SW480 (cell line): Measurements from ENCODE around the gene TRIM65.
A peak's percentile ranks its signal among the peaks of the same experiment; 100 is the strongest.

Source experiments
- DNase-seq: peaks from one replicate; pipeline ENCODE4 v3.0.0-alpha.2; 2016; ENCODE audit warnings: low spot score

Gene TRIM65

DNA sequence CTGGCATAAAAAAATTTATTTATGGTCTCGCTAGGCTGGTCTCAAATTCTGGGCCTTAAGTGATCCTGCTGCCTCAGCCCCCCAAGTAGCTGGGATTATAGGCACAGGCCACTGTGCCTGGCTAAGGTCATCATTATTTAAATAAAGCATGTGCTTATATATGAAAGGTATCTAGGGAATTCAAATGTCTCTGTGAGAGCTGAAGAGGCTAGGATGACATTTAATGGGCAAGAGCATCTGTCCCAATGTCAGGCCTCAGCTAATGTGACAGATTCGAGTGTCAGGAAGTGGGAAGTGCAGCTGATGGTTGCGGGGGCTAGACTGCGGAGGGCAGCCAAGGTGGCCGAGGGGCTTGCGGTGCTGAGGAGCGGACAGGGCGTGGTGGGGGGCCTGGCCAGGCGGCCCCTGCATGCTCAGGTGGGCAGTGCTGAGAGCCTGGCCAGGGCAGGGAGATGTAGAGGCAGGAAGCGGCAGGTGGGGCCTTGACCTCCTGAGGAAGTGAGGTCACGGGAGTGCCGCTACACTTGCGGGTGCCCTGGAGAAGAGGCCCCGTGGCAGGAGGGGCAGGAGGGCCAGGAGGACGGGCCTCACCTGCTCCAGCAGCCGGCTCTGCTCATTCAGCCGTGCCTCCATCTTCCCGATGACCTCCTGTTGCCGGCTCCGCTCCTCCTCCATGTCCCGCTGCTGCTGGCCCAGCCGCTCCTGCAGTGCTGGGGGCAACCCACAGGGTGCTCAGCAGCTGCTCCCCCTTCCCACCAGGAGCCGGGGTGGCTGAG is 20.6 kb upstream of the TRIM65 start:
- DNase-seq = no peak

- DNase-seq = no peak
These were observed 18.5 kb upstream of the TRIM65 start for GRCh38 chr17:75915268-75915667.

DNA sequence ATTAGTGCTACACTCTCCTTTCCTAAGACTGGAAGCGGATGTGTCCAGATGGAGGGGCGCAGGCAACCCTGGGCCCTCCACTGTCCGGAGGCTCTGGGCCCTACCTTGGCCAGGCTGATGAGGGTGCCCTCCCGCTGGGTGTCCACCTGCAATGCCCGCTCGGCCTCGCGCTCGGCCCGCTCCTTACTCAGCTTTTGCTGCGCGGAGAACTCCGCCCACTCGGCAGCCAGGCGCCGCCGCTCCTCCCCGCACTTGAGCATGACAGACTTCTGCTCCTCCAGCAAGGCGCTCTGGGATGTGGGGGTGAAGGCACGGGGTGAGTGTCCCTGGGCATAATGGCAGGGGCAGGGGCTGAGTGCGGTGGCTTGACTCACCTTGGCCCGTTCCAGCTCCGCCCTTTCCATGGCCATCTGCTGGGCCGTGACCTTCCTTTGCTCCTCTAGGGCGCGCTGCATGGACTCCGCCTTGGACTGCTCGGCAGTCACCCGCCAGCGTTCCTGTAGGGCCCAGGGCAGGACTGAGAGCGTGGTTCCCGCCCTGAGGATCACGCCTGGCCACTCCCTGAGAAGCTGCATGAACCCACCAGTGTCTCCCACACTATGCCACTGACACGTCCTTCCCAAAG is 18.0 kb upstream of the TRIM65 start:
- no peak for DNase-seq

DNA sequence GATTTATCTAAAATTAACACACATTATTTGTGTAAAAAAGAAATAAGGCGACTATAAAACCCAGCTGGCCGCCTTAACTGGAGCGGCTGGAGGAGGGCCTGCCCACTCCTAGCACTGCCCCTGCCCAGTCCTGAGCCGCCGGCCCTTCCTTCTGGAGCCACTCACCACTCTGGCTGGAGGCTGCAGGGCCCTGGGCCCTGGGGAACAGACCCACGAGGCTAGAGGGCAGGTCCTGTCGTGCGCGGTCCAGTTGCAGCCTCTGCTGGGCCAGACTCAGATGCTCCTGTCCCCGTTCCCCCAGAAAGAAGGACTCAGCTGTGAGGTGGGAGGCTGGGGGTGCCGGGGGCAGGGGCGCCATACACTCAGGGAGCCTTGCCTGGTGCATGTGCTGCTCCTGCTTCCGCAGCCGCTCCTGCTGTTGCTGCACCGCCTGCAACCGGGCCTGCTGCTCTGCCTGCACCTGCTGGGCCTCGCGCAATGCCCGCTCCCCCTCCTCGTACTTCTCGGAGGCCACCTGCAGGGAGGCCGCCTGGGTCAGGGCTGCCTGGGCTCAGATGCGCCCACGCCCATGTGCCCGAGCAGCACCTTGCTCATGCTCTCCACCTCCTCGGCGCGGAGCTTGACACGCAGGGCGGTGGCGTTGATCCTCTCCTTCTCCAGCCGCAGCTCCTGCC is 16.9 kb upstream of the TRIM65 start:
- DNase-seq = no peak

DNA sequence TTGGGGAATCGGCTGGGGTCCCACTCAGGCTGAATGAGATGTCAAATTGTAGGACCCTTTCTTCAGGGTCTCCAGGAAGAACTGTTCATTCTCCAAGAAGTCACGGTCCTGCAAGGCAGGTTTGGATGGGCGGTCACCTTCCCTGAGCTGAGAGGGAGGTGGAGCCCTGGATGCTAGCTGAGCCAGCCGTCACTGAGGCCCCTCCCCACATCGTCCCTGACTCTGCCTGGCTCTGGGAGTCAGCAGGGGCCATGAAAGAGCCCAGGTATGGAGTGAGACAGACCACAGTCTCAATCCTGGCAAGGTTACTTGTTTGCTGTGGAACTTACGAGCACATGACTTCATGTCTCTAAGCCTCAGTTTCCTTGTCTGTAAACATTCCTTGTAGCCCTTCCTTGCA is 13.9 kb upstream of the TRIM65 start:
- DNase-seq = no peak

DNA sequence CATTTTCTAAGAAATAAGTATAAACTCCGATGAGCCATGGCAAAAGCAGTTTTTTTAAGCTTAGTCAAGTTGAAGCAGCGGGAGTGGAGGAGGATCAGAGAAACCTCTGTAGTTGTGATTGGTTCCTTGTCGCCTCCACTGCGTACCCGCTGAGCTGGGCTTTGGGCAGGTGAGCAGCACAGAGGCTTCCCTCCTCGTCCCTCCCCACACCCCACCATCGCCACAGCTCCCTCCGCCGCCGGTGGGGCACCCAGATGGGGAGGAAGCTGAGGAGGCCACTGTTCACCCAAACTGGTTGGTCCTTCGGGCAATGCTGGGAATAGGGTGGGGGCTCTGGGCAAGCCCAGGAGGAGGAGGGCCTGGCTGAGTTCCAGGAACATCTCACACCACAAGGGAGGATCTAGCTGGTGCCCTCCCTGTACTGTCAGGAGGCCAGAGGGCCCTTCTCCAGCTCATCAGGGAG is 13.1 kb upstream of the TRIM65 start:
- DNase-seq = no peak

- DNase-seq = peak; percentile 73
These were observed 12.5 kb upstream of the TRIM65 start for GRCh38 chr17:75909051-75909811.

- peak; percentile 88 for DNase-seq
These were observed 11.4 kb upstream of the TRIM65 start for GRCh38 chr17:75908201-75908600.

GRCh38 chr17:75906143-75906884 is 9.6 kb upstream of the TRIM65 start:
- DNase-seq = peak; percentile 49

GRCh38 chr17:75904749-75905521 is 8.2 kb upstream of the TRIM65 start, which contains the start of gene MRPL38:
Gene MRPL38, minus strand, starts transcription at chr17:75904884. Its CDS starts 9 bp downstream, at chr17:75904875.
- DNase-seq = peak; percentile 96

DNA sequence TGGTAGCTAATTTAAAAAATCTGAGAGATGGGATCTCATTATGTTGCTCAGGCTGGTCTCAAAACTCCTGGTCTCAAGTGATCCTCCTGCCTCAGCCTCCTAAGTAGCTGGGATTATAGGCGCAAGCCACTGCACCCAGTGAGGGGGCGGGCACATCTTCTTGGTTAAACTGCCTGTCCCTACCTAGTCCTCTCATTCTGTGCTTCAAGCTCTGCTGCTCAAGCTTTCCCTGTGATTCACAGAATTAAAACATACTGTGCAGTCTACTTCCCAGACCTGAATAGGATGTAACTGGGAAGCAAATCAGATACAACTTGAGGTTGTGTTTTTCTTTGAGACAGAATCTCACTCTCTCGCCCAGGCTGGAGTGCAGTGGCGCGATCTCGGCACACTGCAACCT is 5.7 kb upstream of the TRIM65 start:
- no peak for DNase-seq

DNA sequence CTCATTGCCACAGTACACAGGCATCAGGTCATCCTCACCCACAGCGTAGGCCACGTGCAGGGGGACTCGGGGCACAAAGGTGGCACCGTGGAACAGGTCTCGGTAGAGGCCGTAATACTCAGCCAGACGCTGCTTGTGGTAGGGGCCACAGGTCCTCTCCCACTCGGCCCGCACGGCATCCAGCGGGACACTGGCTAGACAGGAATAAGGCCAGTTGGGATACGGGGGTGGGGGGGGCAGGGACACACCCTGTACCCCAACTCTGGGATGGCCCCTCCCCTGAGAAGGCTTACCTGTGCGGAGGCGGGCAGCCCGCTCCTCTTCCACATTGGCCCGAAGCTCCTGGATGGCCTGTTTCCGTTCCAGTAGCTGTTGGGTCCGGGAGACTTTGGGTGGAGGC is 5.0 kb upstream of the TRIM65 start:
- no peak for DNase-seq

DNA sequence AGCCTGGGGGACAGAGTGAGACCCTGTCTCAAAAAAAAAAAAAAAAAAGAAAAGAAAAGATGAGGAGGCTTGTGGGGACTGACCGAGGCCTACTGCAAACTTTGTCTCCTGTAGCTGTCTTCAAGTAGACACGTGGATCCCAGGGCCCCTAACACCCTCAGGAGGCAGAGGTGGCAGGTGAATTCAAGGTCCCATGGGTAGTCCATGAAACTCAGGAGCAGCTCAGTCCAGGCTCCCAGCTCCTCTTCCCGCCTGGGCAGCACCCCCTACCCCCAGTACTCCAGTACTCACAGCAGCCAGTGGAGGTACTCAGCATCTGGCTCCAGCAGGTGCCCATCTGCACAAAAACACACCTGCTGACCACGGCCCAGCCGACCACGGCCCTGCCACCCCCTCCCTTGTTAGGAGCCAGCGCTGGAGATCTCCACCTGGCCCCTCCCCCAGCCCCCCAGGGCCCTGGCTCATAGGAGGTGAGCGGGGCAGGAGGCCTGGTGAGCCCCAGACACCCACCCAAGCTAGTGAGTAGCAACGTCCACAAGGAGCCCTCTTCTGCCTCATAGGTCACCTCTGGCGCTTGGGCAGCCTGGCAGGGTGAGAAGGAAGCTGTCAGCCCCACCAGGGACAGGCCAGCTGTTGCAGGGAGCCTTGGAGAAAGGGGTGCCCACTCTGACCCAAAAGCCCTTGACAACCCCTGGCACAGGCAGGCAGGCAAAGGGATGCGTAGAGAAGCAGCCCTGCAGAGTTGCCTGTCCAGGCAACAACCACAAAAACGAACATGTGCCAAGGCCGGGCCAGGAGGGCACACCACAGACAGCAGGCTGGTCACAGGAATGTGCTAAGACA is 4.2 kb upstream of the TRIM65 start:
- no peak for DNase-seq

DNA sequence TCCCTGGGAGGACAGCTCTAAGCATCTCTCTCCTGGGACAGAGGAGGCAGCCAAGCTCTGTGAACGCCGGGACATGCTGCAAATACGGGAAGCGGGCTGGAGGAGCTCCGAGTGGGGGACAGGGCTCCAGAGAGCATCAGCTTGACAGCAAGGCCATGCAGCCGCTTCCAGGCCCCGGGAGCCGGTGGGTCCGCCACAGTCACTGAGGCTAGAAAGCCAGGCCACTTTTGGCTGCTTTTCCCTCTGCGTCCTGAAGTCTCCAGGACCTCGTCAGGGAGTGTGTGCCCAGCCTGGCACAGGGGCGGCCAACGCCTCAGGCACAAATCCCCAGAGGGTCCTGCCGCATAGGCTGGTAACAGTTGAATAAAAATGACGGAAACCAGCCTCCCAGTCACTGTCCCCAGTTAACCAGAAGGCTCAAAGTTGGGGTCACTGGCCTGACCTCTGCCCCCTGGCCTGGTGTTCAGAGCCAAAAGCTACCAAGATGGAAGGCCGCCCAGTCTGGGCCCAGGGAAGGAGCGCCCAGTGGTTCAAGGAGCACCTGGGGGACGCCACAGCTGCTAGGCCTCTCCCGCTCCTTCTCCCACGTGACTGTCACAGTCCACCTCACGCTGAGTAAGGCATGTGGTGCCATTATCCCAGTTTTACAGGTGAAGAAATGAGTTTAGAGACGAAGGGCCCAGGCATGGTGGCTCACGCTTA is 3.2 kb upstream of the TRIM65 start:
- no peak for DNase-seq

DNA sequence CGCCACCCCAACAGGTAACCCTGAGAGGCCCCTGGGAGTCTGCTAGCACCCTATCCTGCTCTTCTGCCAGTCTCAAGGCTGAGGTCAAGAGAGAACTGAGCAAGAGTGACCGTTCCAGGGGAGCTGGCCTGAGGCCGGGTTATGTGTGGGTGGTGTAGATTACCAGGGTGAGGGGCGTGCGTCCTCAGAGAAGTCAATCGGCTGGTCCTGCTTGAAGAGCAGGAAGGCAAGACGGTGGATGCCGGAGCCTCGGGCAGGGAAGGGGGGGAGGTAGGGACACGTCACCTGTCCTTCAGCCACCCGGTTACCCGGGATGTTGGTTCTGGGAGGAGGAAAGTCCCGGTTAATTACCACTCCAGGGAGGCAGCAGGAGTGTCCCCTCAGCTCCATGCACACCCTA is 2.6 kb upstream of the TRIM65 start:
- DNase-seq = no peak

- no peak for DNase-seq
These were observed 2.0 kb upstream of the TRIM65 start for GRCh38 chr17:75898791-75899190.

- DNase-seq = no peak
These were observed 1.3 kb upstream of the TRIM65 start for GRCh38 chr17:75898065-75898464.

DNA sequence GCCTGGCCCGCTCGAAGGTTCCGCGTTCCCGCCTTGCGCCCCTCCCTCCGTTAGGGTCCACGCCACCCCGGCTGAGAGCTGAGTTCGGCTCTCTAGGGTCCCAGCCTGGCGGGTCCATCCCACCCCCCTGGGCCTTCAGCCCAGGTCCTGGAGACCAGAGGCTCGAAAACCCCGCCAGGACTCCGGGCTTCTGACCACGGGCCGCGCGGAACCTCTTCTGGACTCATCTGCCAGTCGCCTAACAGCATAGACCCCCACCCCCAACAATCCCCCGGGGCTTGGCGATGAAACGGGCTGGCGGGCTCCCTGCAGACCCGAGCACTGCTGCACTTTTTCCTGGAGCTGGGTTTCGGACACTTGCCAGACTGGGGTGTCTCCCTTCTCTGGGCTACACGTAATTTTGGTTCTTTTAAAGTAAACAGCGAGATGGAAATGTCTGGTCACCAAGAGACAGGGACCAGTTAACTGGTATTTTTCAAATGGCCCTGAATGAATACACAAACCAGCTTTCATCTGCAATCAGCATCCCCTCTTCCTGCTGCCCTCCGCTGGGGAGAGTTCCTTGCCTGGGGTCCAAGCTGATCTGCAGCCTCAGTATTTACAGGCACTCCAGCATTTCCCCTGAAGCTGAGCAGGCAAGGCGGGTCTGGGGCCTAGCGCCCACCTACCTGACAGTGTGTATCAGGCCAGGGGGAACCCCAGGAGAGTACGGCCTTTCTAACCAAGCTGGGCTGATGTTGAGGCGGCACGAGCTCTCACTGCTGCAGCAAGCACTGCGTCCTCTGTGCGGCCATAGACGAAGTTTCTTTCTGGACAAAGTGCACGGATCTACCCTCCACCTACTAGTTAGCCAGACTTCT is 639 bp upstream of the TRIM65 start:
- DNase-seq = no peak
